ENCODE measurements around the gene FES.

DNA sequence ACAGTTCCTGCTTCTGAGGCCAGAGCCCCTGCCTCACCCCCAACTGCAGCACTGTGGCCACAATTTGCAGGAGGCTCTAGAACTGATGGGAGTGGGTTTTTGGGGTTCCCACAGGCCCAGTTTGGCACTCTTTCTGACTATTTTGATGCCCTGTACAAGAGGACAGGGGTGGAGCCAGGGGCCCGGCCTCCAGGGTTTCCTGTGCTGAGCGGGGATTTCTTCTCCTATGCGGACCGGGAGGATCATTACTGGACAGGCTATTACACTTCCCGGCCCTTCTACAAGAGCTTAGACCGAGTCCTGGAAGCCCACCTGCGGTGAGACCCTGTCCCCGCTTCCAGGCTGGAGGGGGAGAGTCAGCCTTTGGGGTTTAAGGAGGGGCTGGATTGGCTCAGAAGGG is 25.7 kb downstream of the FES start:
- TF ChIP-seq SP1 (IDR thresholded peaks at IDR 0.05) (no peak), TARDBP (IDR thresholded peaks at IDR 0.05) (no peak), FOXK2 (IDR thresholded peaks at IDR 0.05) (no peak), NFRKB (IDR thresholded peaks at IDR 0.05) (no peak), HDGF (IDR thresholded peaks at IDR 0.05; ENCODE audit: borderline replicate concordance) (no peak), FOXA1 (IDR thresholded peaks at IDR 0.05) (no peak)
- TF ChIP-seq, protein P1, sequence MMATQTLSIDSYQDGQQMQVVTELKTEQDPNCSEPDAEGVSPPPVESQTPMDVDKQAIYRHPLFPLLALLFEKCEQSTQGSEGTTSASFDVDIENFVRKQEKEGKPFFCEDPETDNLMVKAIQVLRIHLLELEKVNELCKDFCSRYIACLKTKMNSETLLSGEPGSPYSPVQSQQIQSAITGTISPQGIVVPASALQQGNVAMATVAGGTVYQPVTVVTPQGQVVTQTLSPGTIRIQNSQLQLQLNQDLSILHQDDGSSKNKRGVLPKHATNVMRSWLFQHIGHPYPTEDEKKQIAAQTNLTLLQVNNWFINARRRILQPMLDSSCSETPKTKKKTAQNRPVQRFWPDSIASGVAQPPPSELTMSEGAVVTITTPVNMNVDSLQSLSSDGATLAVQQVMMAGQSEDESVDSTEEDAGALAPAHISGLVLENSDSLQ (IDR thresholded peaks at IDR 0.05) = no peak

All from HEK293T (cell line).